HG03520 (cell line): ENCODE data around the gene ABHD12B.
"Not testable (repeated sequence)": the region's sequence is repeated elsewhere in the genome, so short reads cannot be mapped to it uniquely, and the experiment has no call there.

Source experiments
- ATAC-seq: cut with Tn5 transposase; IDR thresholded peaks from one replicate; pipeline ENCODE4 v1.9.1; 2021; ENCODE audit warnings: mild to moderate bottlenecking, moderate library complexity; ENCODE audit not compliant: unreplicated experiment

Gene ABHD12B

GRCh38 chr14:50932156-50932555, 60.3 kb downstream of the ABHD12B start:
- no peak for ATAC-seq

DNA sequence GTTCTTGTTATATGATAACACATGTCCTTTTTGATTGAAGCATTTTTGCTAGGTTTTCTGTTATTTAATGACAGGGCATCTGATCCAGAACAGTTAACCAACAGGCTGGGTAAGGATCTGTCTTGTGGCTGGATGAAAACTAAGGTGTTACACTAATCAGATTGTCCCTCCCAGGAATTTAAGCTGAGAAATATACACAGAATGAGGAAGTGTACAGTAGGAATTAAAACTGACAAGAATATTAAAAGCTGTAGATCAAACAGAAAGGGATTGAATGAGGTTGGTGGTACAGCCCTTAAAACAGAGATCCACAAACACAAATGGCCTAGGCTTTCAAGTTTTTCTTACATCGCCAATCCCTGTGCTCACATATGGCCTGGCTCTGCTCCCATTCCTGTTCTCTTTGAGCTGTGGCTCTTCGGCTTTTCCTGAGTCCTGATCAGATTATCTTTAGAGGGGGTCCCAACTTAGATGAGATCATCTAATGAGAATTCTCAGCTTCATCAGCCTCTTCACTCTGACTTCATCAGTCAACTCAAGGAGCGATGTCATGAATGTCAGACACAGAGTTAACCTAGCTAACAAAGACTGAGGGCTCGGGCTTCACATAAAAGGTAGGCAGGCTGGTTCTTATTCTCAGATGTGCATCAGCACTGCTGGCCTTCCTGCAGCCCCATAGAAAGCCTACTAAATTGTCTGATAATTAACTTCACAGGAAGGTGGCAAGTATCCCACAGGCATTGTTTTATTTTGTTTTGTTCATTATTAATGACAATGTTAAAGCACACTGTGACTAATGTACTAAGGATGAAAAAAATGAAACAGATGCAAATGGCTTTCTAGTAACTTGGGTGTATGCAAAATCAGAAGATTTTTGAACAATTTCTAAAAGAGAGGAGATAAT, 61.0 kb downstream of the ABHD12B start:
- ATAC-seq = no peak

DNA sequence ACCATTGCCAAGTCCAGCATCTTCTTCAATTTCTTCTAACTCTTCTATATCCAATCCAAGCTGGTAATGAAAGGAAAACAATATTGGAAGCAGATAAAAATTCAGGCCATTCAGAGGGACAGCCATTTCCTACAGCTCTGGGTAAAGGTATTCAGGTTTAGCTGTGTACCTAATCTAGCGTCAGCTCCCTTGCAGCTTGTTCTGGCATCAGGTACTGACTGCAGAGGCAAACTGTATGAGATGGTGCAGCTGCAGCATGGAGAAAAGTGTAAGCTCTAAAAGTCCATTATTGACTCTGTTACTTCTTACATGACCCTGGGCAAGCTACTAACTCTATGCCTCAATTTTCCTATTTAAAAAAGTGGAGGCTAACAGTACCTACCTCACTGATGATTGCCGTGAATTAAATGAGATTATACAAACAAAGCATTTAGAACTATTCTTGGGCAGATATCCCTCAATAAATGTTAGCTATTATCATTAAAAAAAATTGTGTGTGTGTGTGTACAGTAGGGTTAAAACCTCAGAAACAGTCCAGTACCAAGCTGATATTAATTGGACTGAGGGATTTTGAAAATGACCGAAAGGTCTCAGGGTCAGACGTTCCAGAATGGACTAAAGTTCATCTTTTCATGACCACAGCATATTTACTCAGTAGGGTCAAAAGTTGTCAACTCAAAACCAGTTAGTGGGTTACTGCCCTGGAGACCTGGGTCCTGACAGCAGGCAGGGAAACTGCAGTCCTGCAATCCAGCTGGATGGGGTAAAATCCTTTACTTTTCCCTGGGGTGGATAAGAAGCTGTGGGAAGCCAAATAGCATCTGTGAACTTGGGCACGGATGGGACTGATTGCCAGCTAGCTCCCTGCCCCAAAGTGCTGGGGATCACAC, 63.5 kb downstream of the ABHD12B start:
- no peak for ATAC-seq

DNA sequence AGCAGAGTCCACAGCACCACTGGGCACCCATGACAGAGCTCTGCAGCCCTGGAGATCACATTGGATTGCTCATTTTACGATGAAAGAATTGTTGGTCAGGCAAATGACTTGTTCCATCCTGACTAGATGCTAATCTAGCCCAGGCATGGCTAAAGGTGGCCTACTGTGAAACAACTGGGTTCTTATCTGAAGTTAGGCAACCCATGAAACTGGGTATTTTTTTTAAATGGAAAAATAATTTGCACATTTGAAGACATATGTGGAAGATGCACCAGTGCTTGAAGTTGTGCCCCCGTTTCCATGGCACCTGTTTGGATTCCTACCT, 64.1 kb downstream of the ABHD12B start:
- no peak for ATAC-seq

GRCh38 chr14:50936882-50937281, 65.0 kb downstream of the ABHD12B start:
- ATAC-seq = no peak

DNA sequence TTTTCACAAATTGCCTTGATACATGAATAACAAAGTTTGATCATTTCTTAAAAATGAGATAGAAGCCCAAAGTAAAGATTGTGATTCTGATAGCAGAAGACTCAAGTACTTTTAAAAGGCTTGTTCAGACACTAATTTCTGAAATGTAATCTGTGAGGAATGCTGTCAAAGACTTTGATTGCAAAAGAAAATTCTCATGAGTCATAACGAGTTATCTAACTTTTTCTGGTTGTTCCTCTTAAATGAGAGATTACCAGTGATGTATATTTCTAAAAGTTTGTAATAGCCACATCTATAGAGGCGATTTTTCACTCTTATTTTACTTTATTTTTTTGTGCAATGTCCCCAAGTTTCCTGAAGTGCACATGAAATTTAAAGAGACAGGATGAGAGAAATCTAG, 65.5 kb downstream of the ABHD12B start:
- ATAC-seq = no peak

DNA sequence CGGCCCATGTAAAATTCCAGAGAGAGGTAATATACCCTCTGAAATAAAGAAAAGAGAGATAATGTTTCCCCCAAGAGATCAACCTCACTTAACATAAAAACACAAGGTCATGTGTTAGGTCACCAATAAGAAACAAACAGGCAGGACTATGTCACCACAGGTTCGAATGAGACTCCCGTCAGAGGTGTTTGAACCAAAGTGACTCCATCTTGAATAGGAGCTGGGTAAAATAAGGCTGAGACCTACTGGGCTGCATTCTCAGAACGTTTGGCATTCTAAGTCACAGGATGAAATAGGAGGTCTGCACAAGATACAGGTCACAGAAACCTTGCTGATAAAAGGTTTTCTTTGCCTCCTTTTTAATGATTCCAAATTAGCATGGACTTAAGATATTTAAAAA, 65.9 kb downstream of the ABHD12B start:
- no peak for ATAC-seq

DNA sequence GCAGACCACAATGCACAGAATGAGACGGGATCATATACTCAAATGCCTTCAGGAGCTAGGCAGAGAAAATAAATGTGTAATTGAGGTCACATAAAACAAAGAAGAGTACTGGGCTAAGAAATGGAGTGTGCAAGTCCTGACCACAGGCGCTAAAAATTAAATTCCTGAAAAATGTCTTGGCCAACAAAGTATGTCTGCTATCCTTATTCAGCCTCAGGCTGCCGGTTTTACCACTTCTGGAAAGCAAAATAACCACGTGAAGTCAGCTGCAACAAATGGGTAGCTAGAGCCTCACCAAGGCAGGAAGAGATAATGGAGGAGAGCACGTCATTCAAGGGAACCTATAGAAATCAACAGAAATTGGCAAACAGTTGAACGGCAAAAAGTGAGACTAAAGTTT, 69.3 kb downstream of the ABHD12B start:
- ATAC-seq = no peak

GRCh38 chr14:50941638-50942037, 69.8 kb downstream of the ABHD12B start:
- not testable (repeated sequence) for ATAC-seq

GRCh38 chr14:50943261-50943942, 71.5 kb downstream of the ABHD12B start:
- ATAC-seq = no peak

DNA sequence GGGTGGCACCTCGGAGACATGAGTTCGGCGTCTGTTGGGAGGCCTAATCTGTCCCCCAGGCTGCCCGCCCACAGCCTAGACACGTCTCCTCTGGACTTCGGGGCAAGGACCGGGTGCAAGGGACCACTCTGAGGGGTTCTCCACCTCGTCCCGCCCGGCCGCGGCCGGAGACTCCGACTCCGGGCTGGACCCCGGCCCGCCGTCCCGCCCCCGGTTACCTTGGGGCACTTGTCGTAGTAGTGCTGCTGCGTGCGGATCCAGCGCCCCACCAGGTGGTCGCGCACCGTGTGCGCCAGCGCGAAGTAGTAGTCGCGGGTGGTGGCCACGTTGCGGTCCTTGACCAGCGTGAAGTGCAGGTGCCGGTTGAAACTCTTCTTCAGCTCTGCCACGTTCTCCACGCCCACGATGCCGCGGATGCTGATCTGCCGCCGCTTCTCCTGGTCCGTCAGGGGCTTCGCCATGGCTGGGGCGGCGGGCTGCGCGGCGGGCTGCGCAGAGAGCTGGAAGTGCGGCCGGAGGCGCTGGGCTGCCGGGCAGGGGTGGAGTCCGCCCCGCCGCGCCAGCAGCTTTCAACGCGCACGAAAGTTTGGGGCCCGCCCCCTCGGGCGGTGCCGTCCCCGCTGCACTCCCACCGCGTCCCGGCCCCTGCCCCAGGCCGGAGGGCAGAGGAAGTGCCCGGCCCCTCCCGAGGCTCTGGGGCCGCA, 72.2 kb downstream of the ABHD12B start, which contains the start of gene PYGL:
Gene PYGL, minus strand, starts transcription at position 541 of the 704 bp plus-strand sequence. Its CDS starts 80 bp downstream, at position 461.
- ATAC-seq = no peak

DNA sequence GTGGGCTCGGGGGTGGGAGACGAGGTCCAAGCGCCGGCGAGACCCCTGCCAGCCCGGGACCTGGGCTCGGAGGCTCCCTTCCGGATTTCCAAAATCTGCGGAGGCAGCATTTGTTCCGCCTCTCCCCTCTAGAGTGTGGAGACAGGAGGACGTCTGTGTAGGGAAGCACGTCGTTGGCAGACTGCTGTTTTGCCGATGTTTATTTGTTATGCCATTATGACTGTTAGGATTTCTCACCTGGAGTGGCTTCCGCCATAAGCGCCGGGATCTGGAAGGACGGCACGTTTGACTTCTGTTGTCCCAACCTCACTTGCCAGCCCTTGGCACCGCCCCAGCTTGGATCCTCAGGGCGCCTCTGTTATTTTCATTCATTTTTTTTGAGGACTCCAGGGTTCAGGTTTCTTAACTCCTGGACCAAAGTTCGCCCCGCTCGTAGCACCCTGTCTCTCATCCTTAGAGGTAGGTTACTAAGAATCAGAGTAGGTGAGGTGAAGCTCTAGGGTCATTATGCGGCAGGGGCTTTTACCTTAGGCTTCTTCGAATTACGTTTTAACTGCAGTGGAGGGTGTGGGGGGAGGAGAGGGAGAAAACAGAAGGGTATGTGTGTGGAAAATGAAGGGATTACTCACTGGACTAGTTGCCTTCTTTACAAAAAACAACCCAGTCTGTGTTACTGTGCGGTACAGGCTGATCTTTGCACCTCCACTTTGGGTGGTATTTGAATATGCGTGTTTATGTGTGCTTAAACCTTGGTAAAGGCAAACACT, 73.0 kb downstream of the ABHD12B start:
- ATAC-seq = no peak

GRCh38 chr14:50946234-50946935, 74.5 kb downstream of the ABHD12B start:
- ATAC-seq = no peak

GRCh38 chr14:50947446-50947845, 75.6 kb downstream of the ABHD12B start:
- no peak for ATAC-seq

GRCh38 chr14:50948205-50948604, 76.4 kb downstream of the ABHD12B start:
- ATAC-seq = no peak

DNA sequence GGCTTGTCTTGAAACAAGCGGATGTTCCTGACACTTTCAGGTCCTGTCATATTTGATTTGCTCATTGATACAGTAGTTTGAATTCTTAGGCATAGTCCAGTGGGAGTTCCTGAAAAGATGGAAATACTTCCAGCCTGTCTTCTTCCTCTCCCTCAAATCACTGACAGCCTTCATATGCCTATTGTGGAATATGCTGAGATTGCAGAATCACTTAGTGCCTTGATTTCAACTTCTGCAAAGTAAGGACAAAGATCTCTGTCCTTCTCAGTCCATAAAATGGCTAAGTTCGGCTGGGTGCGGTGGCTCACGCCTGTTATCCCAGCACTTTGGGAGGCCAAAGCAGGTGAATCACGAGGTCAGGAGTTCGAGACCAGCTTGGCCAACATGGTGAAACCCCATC, 79.2 kb downstream of the ABHD12B start:
- no peak for ATAC-seq

DNA sequence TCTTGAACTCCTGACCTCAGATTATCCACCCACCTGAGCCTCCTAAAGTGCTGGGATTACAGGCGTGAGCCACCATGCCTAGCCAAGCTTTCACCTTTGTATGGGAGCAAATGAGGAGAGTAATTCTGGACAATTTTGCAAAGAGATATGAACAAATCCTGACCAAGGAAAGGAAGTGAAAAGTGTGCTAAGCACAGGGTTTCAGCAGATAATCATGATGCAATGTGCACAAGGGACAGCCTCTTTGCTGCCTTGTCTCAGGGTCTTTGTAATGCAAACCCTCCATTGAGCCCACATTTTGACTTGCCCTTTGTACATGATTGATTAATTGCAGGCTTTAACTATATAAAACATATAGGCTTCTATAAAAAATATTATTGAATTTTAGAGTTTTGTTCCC, 81.6 kb downstream of the ABHD12B start:
- no peak for ATAC-seq
